ENCODE measurements around the gene CAPN7.

DNA sequence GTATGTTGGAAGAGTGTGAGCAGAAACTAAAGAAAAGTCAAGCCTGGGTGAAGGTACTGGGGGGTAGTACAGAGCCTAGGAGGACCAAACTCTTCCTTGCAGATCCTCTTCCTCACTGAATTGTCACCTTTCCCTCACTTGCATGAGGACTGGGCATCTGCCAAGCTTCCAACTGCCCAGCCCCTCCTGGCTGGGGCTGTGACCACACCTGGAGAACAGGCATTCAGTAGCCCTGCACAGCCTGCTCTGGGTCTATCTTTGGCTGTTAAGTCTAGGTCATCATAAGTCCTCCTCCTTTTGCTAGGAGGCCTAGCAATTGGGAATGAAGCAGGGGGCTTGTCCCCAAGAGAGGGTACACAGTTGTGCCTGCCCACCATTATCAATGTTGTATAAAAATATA lies 55.2 kb downstream of the CAPN7 start:
- TF ChIP-seq CSDC2 (CRISPR knock-in tag; IDR thresholded peaks at IDR 0.05) (no peak), RARB (CRISPR knock-in tag; IDR thresholded peaks at IDR 0.05) (no peak), SNAI2 (CRISPR knock-in tag; IDR thresholded peaks at IDR 0.05) (no peak), ZNF70 (CRISPR knock-in tag; IDR thresholded peaks at IDR 0.05) (no peak), ESRRG (CRISPR knock-in tag; IDR thresholded peaks at IDR 0.05) (no peak), ZNF565 (CRISPR knock-in tag; conservative IDR thresholded peaks at IDR 0.05; ENCODE audit: low read depth) (no peak)
- TF ChIP-seq, protein P1, sequence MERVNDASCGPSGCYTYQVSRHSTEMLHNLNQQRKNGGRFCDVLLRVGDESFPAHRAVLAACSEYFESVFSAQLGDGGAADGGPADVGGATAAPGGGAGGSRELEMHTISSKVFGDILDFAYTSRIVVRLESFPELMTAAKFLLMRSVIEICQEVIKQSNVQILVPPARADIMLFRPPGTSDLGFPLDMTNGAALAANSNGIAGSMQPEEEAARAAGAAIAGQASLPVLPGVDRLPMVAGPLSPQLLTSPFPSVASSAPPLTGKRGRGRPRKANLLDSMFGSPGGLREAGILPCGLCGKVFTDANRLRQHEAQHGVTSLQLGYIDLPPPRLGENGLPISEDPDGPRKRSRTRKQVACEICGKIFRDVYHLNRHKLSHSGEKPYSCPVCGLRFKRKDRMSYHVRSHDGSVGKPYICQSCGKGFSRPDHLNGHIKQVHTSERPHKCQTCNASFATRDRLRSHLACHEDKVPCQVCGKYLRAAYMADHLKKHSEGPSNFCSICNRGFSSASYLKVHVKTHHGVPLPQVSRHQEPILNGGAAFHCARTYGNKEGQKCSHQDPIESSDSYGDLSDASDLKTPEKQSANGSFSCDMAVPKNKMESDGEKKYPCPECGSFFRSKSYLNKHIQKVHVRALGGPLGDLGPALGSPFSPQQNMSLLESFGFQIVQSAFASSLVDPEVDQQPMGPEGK (CRISPR knock-in tag; IDR thresholded peaks at IDR 0.05; ENCODE audit: borderline replicate concordance), result no peak
- TF ChIP-seq, protein P2, sequence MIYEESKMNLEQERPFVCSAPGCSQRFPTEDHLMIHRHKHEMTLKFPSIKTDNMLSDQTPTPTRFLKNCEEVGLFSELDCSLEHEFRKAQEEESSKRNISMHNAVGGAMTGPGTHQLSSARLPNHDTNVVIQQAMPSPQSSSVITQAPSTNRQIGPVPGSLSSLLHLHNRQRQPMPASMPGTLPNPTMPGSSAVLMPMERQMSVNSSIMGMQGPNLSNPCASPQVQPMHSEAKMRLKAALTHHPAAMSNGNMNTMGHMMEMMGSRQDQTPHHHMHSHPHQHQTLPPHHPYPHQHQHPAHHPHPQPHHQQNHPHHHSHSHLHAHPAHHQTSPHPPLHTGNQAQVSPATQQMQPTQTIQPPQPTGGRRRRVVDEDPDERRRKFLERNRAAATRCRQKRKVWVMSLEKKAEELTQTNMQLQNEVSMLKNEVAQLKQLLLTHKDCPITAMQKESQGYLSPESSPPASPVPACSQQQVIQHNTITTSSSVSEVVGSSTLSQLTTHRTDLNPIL (CRISPR knock-in tag; IDR thresholded peaks at IDR 0.05; ENCODE audit: low read depth), result no peak

Data from SK-N-SH treated with all-trans-retinoic acid at 6 μM for 48 hours (cell line).